Hepatocyte (in vitro differentiated cells): ENCODE measurements around the gene CH25H.

Source experiments
- CTCF ChIP-seq: fragments of 200-600 bp; sonication (generic); IDR thresholded peaks from 2 replicates; pipeline ENCODE4 v1.5.1; 2016; ENCODE audit warnings: antibody characterized with exemption, mild to moderate bottlenecking; ENCODE audit not compliant: poor library complexity
- EZH2 ChIP-seq: fragments of 200-600 bp; sonication (generic); IDR thresholded peaks from 2 replicates; pipeline ENCODE4 v1.6.1; 2016; ENCODE audit warnings: antibody characterized with exemption, mild to moderate bottlenecking, borderline replicate concordance
- EZH2phosphoT487 ChIP-seq: fragments of 200-600 bp; sonication (generic); IDR thresholded peaks from one replicate; pipeline ENCODE4 v1.6.1; 2018; ENCODE audit warnings: antibody characterized with exemption, mild to moderate bottlenecking, low read depth, moderate library complexity; ENCODE audit not compliant: unreplicated experiment, severe bottlenecking

- TF ChIP-seq CTCF = no peak
- no peak for TF ChIP-seq EZH2
- no peak for TF ChIP-seq EZH2phosphoT487
These were observed 34.6 kb upstream of the CH25H start for GRCh38 chr10:89241486-89242344.
